Measurements from ENCODE around the gene SHMT2.

Gene SHMT2

GRCh38 chr12:57229634-57230380 is at the start of gene SHMT2:
Gene SHMT2 (plus strand): TSS chr12:57229711. CDS start chr12:57229779, 68 bp downstream.
- in situ Hi-C loops (cut with HindIII; ENCODE audit: low sequenced_read_pairs), result no loop called here

- in situ Hi-C loops (cut with HindIII; ENCODE audit: low sequenced_read_pairs), result no loop called here
Observed at GRCh38 chr12:57180321-57180989, 49.1 kb upstream of the SHMT2 start.

- in situ Hi-C loops (cut with HindIII; ENCODE audit: low sequenced_read_pairs), result no loop called here
Observed at GRCh38 chr12:57181072-57181471, 48.4 kb upstream of the SHMT2 start.

- in situ Hi-C loops (cut with HindIII; ENCODE audit: low sequenced_read_pairs), result no loop called here
Observed at GRCh38 chr12:57181561-57182155, 47.9 kb upstream of the SHMT2 start.

- in situ Hi-C loops (cut with HindIII; ENCODE audit: low sequenced_read_pairs), result no loop called here
Observed at GRCh38 chr12:57182918-57183575, 46.5 kb upstream of the SHMT2 start.

GRCh38 chr12:57183939-57184725 is 45.4 kb upstream of the SHMT2 start:
- in situ Hi-C loops (cut with HindIII; ENCODE audit: low sequenced_read_pairs), result no loop called here

GRCh38 chr12:57185403-57185802 is 44.1 kb upstream of the SHMT2 start:
- in situ Hi-C loops (cut with HindIII; ENCODE audit: low sequenced_read_pairs), result no loop called here

GRCh38 chr12:57185906-57186508 is 43.5 kb upstream of the SHMT2 start:
- in situ Hi-C loops (cut with HindIII; ENCODE audit: low sequenced_read_pairs), result no loop called here

- in situ Hi-C loops (cut with HindIII; ENCODE audit: low sequenced_read_pairs), result no loop called here
Observed at GRCh38 chr12:57187222-57188089, 42.1 kb upstream of the SHMT2 start.

- in situ Hi-C loops (cut with HindIII; ENCODE audit: low sequenced_read_pairs), result no loop called here
Observed at GRCh38 chr12:57188090-57188425, 41.5 kb upstream of the SHMT2 start.

GRCh38 chr12:57190037-57190436 is 39.5 kb upstream of the SHMT2 start:
- in situ Hi-C loops (cut with HindIII; ENCODE audit: low sequenced_read_pairs), result no loop called here

GRCh38 chr12:57190821-57191220 is 38.7 kb upstream of the SHMT2 start:
- in situ Hi-C loops (cut with HindIII; ENCODE audit: low sequenced_read_pairs), result no loop called here

GRCh38 chr12:57191410-57191809 is 38.1 kb upstream of the SHMT2 start:
- in situ Hi-C loops (cut with HindIII; ENCODE audit: low sequenced_read_pairs), result no loop called here

- in situ Hi-C loops (cut with HindIII; ENCODE audit: low sequenced_read_pairs), result no loop called here
Observed at GRCh38 chr12:57192920-57193319, 36.6 kb upstream of the SHMT2 start.

GRCh38 chr12:57193706-57194245 is 35.7 kb upstream of the SHMT2 start:
- in situ Hi-C loops (cut with HindIII; ENCODE audit: low sequenced_read_pairs), result no loop called here

GRCh38 chr12:57194253-57194652 is 35.3 kb upstream of the SHMT2 start:
- in situ Hi-C loops (cut with HindIII; ENCODE audit: low sequenced_read_pairs), result no loop called here

GRCh38 chr12:57195186-57195585 is 34.3 kb upstream of the SHMT2 start:
- in situ Hi-C loops (cut with HindIII; ENCODE audit: low sequenced_read_pairs), result no loop called here

GRCh38 chr12:57195611-57196371 is 33.7 kb upstream of the SHMT2 start:
- in situ Hi-C loops (cut with HindIII; ENCODE audit: low sequenced_read_pairs), result no loop called here

- in situ Hi-C loops (cut with HindIII; ENCODE audit: low sequenced_read_pairs), result no loop called here
Observed at GRCh38 chr12:57196439-57196838, 33.1 kb upstream of the SHMT2 start.
